H1 (cell line): Measurements from ENCODE around the gene HUWE1. TPM values are rescaled to one million over a fixed set of nuclear protein-coding genes. Genes with fewer than 3 reads are reported as not detected.

Experiments used
- CTCF ChIA-PET: fragments of 300-600 bp; sonication (Branson Sonifier 250); formaldehyde crosslinking; loops from one replicate; lab custom pipeline; 2021; ENCODE audit not compliant: partially characterized antibody; lab: Charles Lee
- POLR2A ChIA-PET: fragments of 300-600 bp; sonication (Branson Sonifier 250); formaldehyde crosslinking; loops from one replicate; lab custom pipeline; 2021; ENCODE audit warnings: inconsistent platforms; ENCODE audit not compliant: partially characterized antibody; lab: Charles Lee
- DNase-seq, 2 experiments: peaks; one replicate each; pipeline versions ENCODE4 v3.0.0 to v3.0.0-alpha.2; 2010 to 2022; ENCODE audit warnings: low spot score in 2 of 2, low read depth in 1 of 2, mixed read lengths in 1 of 2
- FAIRE-seq: peaks from 2 replicates; lab custom pipeline; 2011; peaks lifted over from hg19 to GRCh38; lab: Jason Lieb, UNC
- H2AFZ ChIP-seq: 2 replicates; pipeline ENCODE4 v1.8.1; 2012; ENCODE audit warnings: low read length, inconsistent platforms
- H2AK5ac ChIP-seq: 2 replicates; pipeline ENCODE4 v1.6.1; 2013; ENCODE audit warnings: low read depth, low read length
- H2BK120ac ChIP-seq: replicated peaks from 2 replicates; pipeline ENCODE3; 2013; ENCODE audit warnings: low read depth, low read length, inconsistent platforms
- H2BK12ac ChIP-seq: 2 replicates; pipeline ENCODE4 v1.6.1; 2013; ENCODE audit warnings: low read depth, low read length
- H2BK15ac ChIP-seq: 2 replicates; pipeline ENCODE4 v1.6.1; 2013; ENCODE audit warnings: low read length
- H2BK20ac ChIP-seq: 2 replicates; pipeline ENCODE4 v1.6.1; 2013; ENCODE audit warnings: low read length
- H2BK5ac ChIP-seq: 2 replicates; pipeline ENCODE4 v1.6.1; 2013; ENCODE audit warnings: low read depth, low read length
- H3K14ac ChIP-seq: 2 replicates; pipeline ENCODE4 v1.6.1; 2013; ENCODE audit warnings: inconsistent platforms; ENCODE audit not compliant: insufficient read length
- H3K18ac ChIP-seq: 2 replicates; pipeline ENCODE4 v1.6.1; 2013; ENCODE audit warnings: low read length; ENCODE audit errors: extremely low read depth
- H3K23ac ChIP-seq: 2 replicates; pipeline ENCODE4 v1.6.1; 2013; ENCODE audit warnings: inconsistent platforms; ENCODE audit not compliant: insufficient read length
- H3K23me2 ChIP-seq: 2 replicates; pipeline ENCODE4 v1.6.1; 2013; ENCODE audit warnings: low read depth, low read length
- H3K27ac ChIP-seq: 2 replicates; pipeline ENCODE4 v1.6.1; 2011; ENCODE audit warnings: low read depth, low read length, inconsistent platforms
- H3K27me3 ChIP-seq, 4 experiments: replicated peaks in 1 of 4; 1 replicate in 1 of 4; 2 replicates in 3 of 4; pipeline versions ENCODE4 v1.6.1 to v1.8.1; 2011 to 2013; ENCODE audit warnings: low read length in 3 of 4, mild to moderate bottlenecking in 3 of 4, inconsistent platforms in 2 of 4, mixed read lengths in 2 of 4, moderate library complexity in 1 of 4; ENCODE audit not compliant: control insufficient read depth in 3 of 4, insufficient read depth in 3 of 4; ENCODE audit errors: extremely low read depth in 1 of 4
- H3K36me3 ChIP-seq, 4 experiments: 2 replicates each; pipeline versions ENCODE4 v1.6.1 to v1.8.1; 2011 to 2013; ENCODE audit warnings: mild to moderate bottlenecking in 4 of 4, low read length in 3 of 4, moderate library complexity in 2 of 4, control low read depth in 1 of 4, inconsistent platforms in 1 of 4; ENCODE audit not compliant: insufficient read depth in 4 of 4, control insufficient read depth in 2 of 4
- H3K4ac ChIP-seq: replicated peaks from 2 replicates; pipeline ENCODE3; 2013; ENCODE audit warnings: low read length, low read depth, mixed read lengths, inconsistent platforms; ENCODE audit not compliant: insufficient read length
- H3K4me1 ChIP-seq, 4 experiments: replicated peaks in 1 of 4; 1 replicate in 1 of 4; 2 replicates in 3 of 4; pipeline versions ENCODE4 v1.6.1 to v1.8.1; 2011 to 2013; ENCODE audit warnings: low read length in 3 of 4, inconsistent platforms in 2 of 4, mixed read lengths in 1 of 4; ENCODE audit not compliant: insufficient read depth in 4 of 4, control insufficient read depth in 3 of 4
- H3K4me2 ChIP-seq, 2 experiments: 2 replicates each; pipeline versions ENCODE4 v1.6.1 to v1.8.1; 2011 to 2013; ENCODE audit warnings: low read depth in 2 of 2, low read length in 2 of 2, control low read depth in 1 of 2, inconsistent platforms in 1 of 2, mild to moderate bottlenecking in 1 of 2; ENCODE audit not compliant: insufficient read depth in 1 of 2
- H3K4me3 ChIP-seq, 4 experiments: fragments of 200-600, 300-600 bp in 1 of 4; sonication (generic), shearing (Covaris generic), sonication (Bioruptor Twin) in 1 of 4; 2 replicates each; pipeline versions ENCODE4 v1.5.1 to v1.8.1; 2011 to 2016; ENCODE audit warnings: low read length in 4 of 4, low read depth in 3 of 4, control low read depth in 2 of 4, inconsistent platforms in 2 of 4, mild to moderate bottlenecking in 2 of 4, mixed read lengths in 1 of 4, moderate library complexity in 1 of 4; ENCODE audit not compliant: insufficient read depth in 2 of 4; ENCODE audit errors: extremely low read depth in 1 of 4
- H3K56ac ChIP-seq: replicated peaks from 2 replicates; pipeline ENCODE3; 2013; ENCODE audit warnings: low read depth, mild to moderate bottlenecking, mixed read lengths, low read length, inconsistent platforms; ENCODE audit not compliant: insufficient read length
- H3K79me1 ChIP-seq: 2 replicates; pipeline ENCODE4 v1.6.1; 2013; ENCODE audit warnings: low read depth, low read length, control low read depth
- H3K79me2 ChIP-seq, 2 experiments: 2 replicates each; pipeline versions ENCODE4 v1.6.1 to v1.8.1; 2012 to 2013; ENCODE audit warnings: low read length in 2 of 2, mild to moderate bottlenecking in 2 of 2, inconsistent platforms in 1 of 2; ENCODE audit not compliant: insufficient read depth in 2 of 2, control insufficient read depth in 1 of 2
- H3K9ac ChIP-seq, 4 experiments: replicated peaks in 1 of 4; 1 replicate in 1 of 4; 2 replicates in 3 of 4; pipeline versions ENCODE4 v1.6.1 to v1.8.1; 2011 to 2013; ENCODE audit warnings: low read depth in 3 of 4, low read length in 3 of 4, control low read depth in 2 of 4, mild to moderate bottlenecking in 2 of 4, moderate library complexity in 2 of 4, inconsistent platforms in 1 of 4; ENCODE audit errors: extremely low read depth in 1 of 4
- H3K9me3 ChIP-seq, 2 experiments: 2 replicates each; pipeline versions ENCODE4 v1.6.1 to v1.8.1; 2012 to 2013; ENCODE audit warnings: mild to moderate bottlenecking in 2 of 2, moderate library complexity in 2 of 2, control low read depth in 1 of 2, inconsistent platforms in 1 of 2, low read depth in 1 of 2, low read length in 1 of 2, mixed read lengths in 1 of 2; ENCODE audit not compliant: insufficient read depth in 2 of 2
- H4K20me1 ChIP-seq, 2 experiments: replicated peaks in 1 of 2; 2 replicates each; pipeline versions ENCODE3 to v1.8.1; 2011 to 2013; ENCODE audit warnings: inconsistent platforms in 2 of 2, low read length in 2 of 2, mild to moderate bottlenecking in 1 of 2; ENCODE audit not compliant: insufficient read depth in 2 of 2, control insufficient read depth in 1 of 2
- H4K5ac ChIP-seq: 2 replicates; pipeline ENCODE4 v1.6.1; 2013; ENCODE audit warnings: low read length, low read depth, mixed read lengths, inconsistent platforms; ENCODE audit not compliant: insufficient read length
- H4K8ac ChIP-seq: 2 replicates; pipeline ENCODE4 v1.8.0; 2013; ENCODE audit warnings: mild to moderate bottlenecking, moderate library complexity, low read length, inconsistent platforms; ENCODE audit not compliant: insufficient read depth; ENCODE audit errors: extremely low read depth
- H4K91ac ChIP-seq: replicated peaks from 2 replicates; pipeline ENCODE3; 2013; ENCODE audit warnings: low read length, mixed read lengths, inconsistent platforms; ENCODE audit not compliant: insufficient read length
- ASH2L ChIP-seq: fragments of 200-600, 300-600 bp; sonication (generic); IDR thresholded peaks from one replicate; pipeline ENCODE4 v1.7.1; 2017; ENCODE audit warnings: low read length
- CHD1 ChIP-seq: IDR thresholded peaks from 2 replicates; pipeline ENCODE4 v1.6.1; 2012; ENCODE audit warnings: low read depth, low read length, improper control_type of control experiment
- KDM1A ChIP-seq: fragments of 200-600, 300-600 bp; sonication (generic); IDR thresholded peaks from 2 replicates; pipeline ENCODE4 v1.7.1; 2016; ENCODE audit warnings: mild to moderate bottlenecking, low read length, borderline replicate concordance
- SP1 ChIP-seq: IDR thresholded peaks from 2 replicates; pipeline ENCODE4 v1.6.1; 2011; ENCODE audit warnings: low read depth, low read length
- USF2 ChIP-seq: IDR thresholded peaks from 2 replicates; pipeline ENCODE4 v1.6.1; 2011; ENCODE audit warnings: low read length, improper control_type of control experiment
- WGBS, 2 experiments: shearing (Covaris generic) in 1 of 2; methylation state at CpG; one replicate each; pipeline versions ENCODE4 v1.1.6 to v1.1.7; 2013 to 2015; ENCODE audit warnings: low lambda C conversion rate in 2 of 2, mixed read lengths in 2 of 2, inconsistent platforms in 1 of 2, low coverage in 1 of 2, missing lambda C conversion rate in 1 of 2; ENCODE audit not compliant: insufficient replicate concordance in 2 of 2, insufficient coverage in 1 of 2, insufficient read length in 1 of 2; ENCODE audit errors: extremely low coverage in 1 of 2, missing lambda C conversion rate in 1 of 2; 5-methylcytosine and 5-hydroxymethylcytosine counted together
- polyA plus RNA-seq, 7 experiments: library from polyadenylated mRNA; depleted of rRNA in 3 of 7; stranded (reverse) in 5 of 7; unstranded in 2 of 7; fragments of >200 nt in 5 of 7; fragments of 200-250 nt in 2 of 7; gene quantifications; 1 replicate in 5 of 7; 2 replicates in 1 of 7; 4 replicates in 1 of 7; pipeline versions ENCODE4 v1.2.1 to v1.2.3, GENCODE V29; 2011 to 2013; ENCODE audit warnings: missing spikeins in 2 of 7, mixed read lengths in 2 of 7
- total RNA-seq: library from RNA; stranded (reverse); fragmentation: NEBNext Ultra II Directional; extraction: Animal tissue kit (Norgen Biotek cat#: 25700); gene quantifications from 2 replicates; pipeline ENCODE4 v1.2.1, GENCODE V29; 2021

HUWE1 gene
- total and polyA plus RNA-seq, 2 of the 8 experiments (the other 6 are each of a cell fraction or from before 2014, with no cell fraction given), result 114 to 252 TPM

- H4K20me1 ChIP-seq, result peaks cover 3 to 6% of the 10 kb centered on the region in 2 experiments
- H3K9me3 ChIP-seq, result no peaks in the 10 kb centered on the region
- H3K23me2 ChIP-seq, result no peaks in the 10 kb centered on the region
- no peak overlapping the region for H2BK15ac ChIP-seq
- H4K91ac ChIP-seq, result no peak overlapping the region
- H2BK5ac ChIP-seq, result no peak overlapping the region
- no peak overlapping the region for H2BK12ac ChIP-seq
- no peaks in the 10 kb centered on the region for H3K4me1 ChIP-seq
- H3K27ac ChIP-seq, result no peak overlapping the region
- no peak overlapping the region for H3K4me3 ChIP-seq
- POLR2A ChIA-PET, result interaction anchor here (1.7 kb wide), 1 partner anchor 12 kb away, joined by 3 read pairs; no protein-coding TSS in a partner anchor
- DNase-seq (no peak), FAIRE-seq (no peak)
- CTCF ChIA-PET, result no interaction called here
- no peak overlapping the region for H3K9ac ChIP-seq
- no peak overlapping the region for H3K18ac ChIP-seq
- no peak overlapping the region for H2AK5ac ChIP-seq
- H3K27me3 ChIP-seq, result no peaks in the 10 kb centered on the region
- 100% methylated on average over 1 of the region's 1 CpG; no CpG with 5 or more reads in 1 of the 2 experiments for WGBS, 2 experiments
- H3K14ac ChIP-seq, result no peak overlapping the region
- H3K23ac ChIP-seq, result no peak overlapping the region
- H3K4ac ChIP-seq, result no peak overlapping the region
- no peak overlapping the region for H2BK120ac ChIP-seq
- H3K36me3 ChIP-seq, result peaks cover 0 to 46% (median 2%) of the 10 kb centered on the region in 4 experiments; a peak in 2 of 8 replicates
- no peaks in the 10 kb centered on the region for H3K79me1 ChIP-seq
- no peak overlapping the region for H2BK20ac ChIP-seq
- no peak overlapping the region for H2AFZ ChIP-seq
- H3K4me2 ChIP-seq, result no peak overlapping the region
- TF ChIP-seq CHD1, result no peak
- no peak for TF ChIP-seq ASH2L
- no peak for TF ChIP-seq USF2
- TF ChIP-seq KDM1A, result no peak
- TF ChIP-seq SP1, result no peak
- H4K5ac ChIP-seq, result no peak overlapping the region
- peaks cover 0 to 95% of the 10 kb centered on the region in 2 experiments; a peak in 3 of 4 replicates for H3K79me2 ChIP-seq
- H3K56ac ChIP-seq, result no peak overlapping the region
- H4K8ac ChIP-seq, result no peak overlapping the region
Measured at GRCh38 chrX:53666171-53666570, 20.3 kb downstream of the HUWE1 start.
